ENCODE measurements around the gene HOXA1.

HOXA1 gene

GRCh38 chr7:27130540-27131389 is 35.0 kb upstream of the HOXA1 start, which contains the start of gene HOXA4:
HOXA4 (minus strand) TSS chr7:27130757; CDS start chr7:27130733, 24 bp downstream.
- no peak for FAIRE-seq
- no peak for TF ChIP-seq CTCF (IDR thresholded peaks at IDR 0.05; ENCODE audit: insufficient read depth, missing control alignments)
- no peak for DNase-seq (ENCODE audit: insufficient read length, low spot score)

- FAIRE-seq (no peak), DNase-seq (ENCODE audit: insufficient read length, low spot score) (no peak)
- no peak for TF ChIP-seq CTCF (IDR thresholded peaks at IDR 0.05; ENCODE audit: insufficient read depth, missing control alignments)
Measured at GRCh38 chr7:27129729-27130539, 34.1 kb upstream of the HOXA1 start.

- FAIRE-seq (no peak), DNase-seq (ENCODE audit: insufficient read length, low spot score) (no peak)
- TF ChIP-seq CTCF (IDR thresholded peaks at IDR 0.05; ENCODE audit: insufficient read depth, missing control alignments), result no peak
Measured at GRCh38 chr7:27128776-27129728, 33.3 kb upstream of the HOXA1 start.

GRCh38 chr7:27128034-27128433 is 32.2 kb upstream of the HOXA1 start:
- TF ChIP-seq CTCF (IDR thresholded peaks at IDR 0.05; ENCODE audit: insufficient read depth, missing control alignments), result no peak
- FAIRE-seq, result no peak
- no peak for DNase-seq (ENCODE audit: insufficient read length, low spot score)

GRCh38 chr7:27126596-27127327 is 31.0 kb upstream of the HOXA1 start:
- no peak for FAIRE-seq
- TF ChIP-seq CTCF (IDR thresholded peaks at IDR 0.05; ENCODE audit: insufficient read depth, missing control alignments), result no peak
- DNase-seq (ENCODE audit: insufficient read length, low spot score), result no peak

- FAIRE-seq, result no peak
- no peak for TF ChIP-seq CTCF (IDR thresholded peaks at IDR 0.05; ENCODE audit: insufficient read depth, missing control alignments)
- DNase-seq (ENCODE audit: insufficient read length, low spot score), result no peak
Measured at GRCh38 chr7:27125986-27126394, 30.2 kb upstream of the HOXA1 start.

All from D721Med (cell line).